ENCODE data around the gene ARHGAP10. TPM values are rescaled to one million over a fixed set of nuclear protein-coding genes. Genes with fewer than 3 reads are reported as not detected.

Gene ARHGAP10
- total and polyA plus RNA-seq, 2 donors (not counting 1 experiment from before 2014, with no cell fraction given), result 0.10 to 0.34 TPM

DNA sequence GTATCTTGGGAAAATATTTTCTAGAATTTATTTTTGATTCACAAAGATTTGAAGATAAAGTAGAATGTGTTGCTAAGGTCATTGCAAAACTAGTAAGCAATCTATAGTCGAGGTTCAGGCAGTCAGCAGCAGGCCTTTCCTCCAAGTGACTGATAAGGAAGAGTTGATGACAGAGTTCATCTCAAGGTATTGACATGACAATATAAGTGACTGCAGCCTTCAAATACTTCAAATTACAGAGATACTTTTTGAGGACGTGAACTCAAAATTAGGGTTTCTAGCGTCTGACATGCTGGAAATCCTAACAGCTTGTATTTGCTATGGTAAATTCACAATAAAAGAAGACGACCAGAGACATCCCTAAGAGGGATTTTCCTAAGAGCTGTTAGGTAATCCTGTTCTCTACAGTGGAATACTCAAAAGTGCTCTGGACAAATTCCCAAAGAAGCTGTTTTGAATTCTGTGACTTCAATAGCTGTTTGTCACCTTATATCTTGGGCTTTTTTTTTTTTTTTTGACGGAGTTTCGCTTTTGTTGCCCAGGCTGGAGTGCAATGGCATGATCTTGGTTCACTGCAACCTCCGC, 7.4 kb downstream of the ARHGAP10 start:
- H3K27me3 ChIP-seq (replicated peaks in 1 of 4; ENCODE audit: control extremely low read depth in 1 of 4, control insufficient read depth in 3 of 4, insufficient read depth in 4 of 4, low read length in 3 of 4), result peaks cover 0 to 12% (median 8%) of the 10 kb centered on the region in 4 experiments
- ATAC-seq (ENCODE audit: low read depth) (no peak), DNase-seq (no peak)
- WGBS (ENCODE audit: insufficient coverage), result 100% methylated on average over 4 of the region's 7 CpGs
- H3K9me3 ChIP-seq (ENCODE audit: control extremely low read depth in 1 of 3, control insufficient read depth in 2 of 3, insufficient read depth in 1 of 3, low read length in 2 of 3), result no peaks in the 10 kb centered on the region
- no peaks in the 10 kb centered on the region for H3K36me3 ChIP-seq (replicated peaks in 1 of 2; ENCODE audit: control extremely low read depth in 1 of 2, control insufficient read depth in 1 of 2, extremely low read depth in 1 of 2, insufficient read depth in 2 of 2, low read length in 1 of 2)
- Mint-ChIP-seq H3K9me3 (ENCODE audit: insufficient read depth) (no peaks in the 10 kb centered on the region), H3K4me1 (no peaks in the 10 kb centered on the region), H3K27me3 (peaks cover 23% of the 10 kb centered on the region), H3K27ac (no peak overlapping the region), H3K4me3 (no peak overlapping the region)
- H3K79me2 ChIP-seq (ENCODE audit: control insufficient read depth, insufficient read depth, low read length), result no peaks in the 10 kb centered on the region
- no peak overlapping the region for H3K4me3 ChIP-seq (ENCODE audit: control extremely low read depth in 1 of 5, extremely low read depth in 1 of 5, insufficient read depth in 1 of 5, low read depth in 2 of 5, low read length in 4 of 5)
- POLR2A ChIA-PET, result no interaction called here
- H3K9ac ChIP-seq (ENCODE audit: low read length), result no peak overlapping the region
- no peak overlapping the region for H3K4me2 ChIP-seq (replicated peaks; ENCODE audit: low read depth, low read length, poor library complexity, severe bottlenecking)
- intact Hi-C loops (cut with micrococcal nuclease), result no loop called here
- CTCF ChIA-PET, result interaction anchor here (0.7 kb wide), 1 partner anchor 34 kb away, joined by 3 read pairs; no protein-coding TSS in a partner anchor
- H3K4me1 ChIP-seq (ENCODE audit: control insufficient read depth in 2 of 2, insufficient read depth in 2 of 2, low read length in 2 of 2), result no peaks in the 10 kb centered on the region
- H2AFZ ChIP-seq (ENCODE audit: insufficient read depth, low read depth, low read length, poor library complexity, severe bottlenecking), result no peak overlapping the region
- TF ChIP-seq CTCF (IDR thresholded peaks at IDR 0.05) (no peak), EZH2 (IDR thresholded peaks at IDR 0.05; ENCODE audit: borderline replicate concordance, insufficient read depth, low read depth, low read length, poor library complexity, severe bottlenecking) (no peak)
- H3K27ac ChIP-seq (ENCODE audit: low read length in 2 of 2), result no peak overlapping the region
- H4K20me1 ChIP-seq (ENCODE audit: control insufficient read depth, insufficient read depth, low read length, poor library complexity, severe bottlenecking), result no peaks in the 10 kb centered on the region

DNA sequence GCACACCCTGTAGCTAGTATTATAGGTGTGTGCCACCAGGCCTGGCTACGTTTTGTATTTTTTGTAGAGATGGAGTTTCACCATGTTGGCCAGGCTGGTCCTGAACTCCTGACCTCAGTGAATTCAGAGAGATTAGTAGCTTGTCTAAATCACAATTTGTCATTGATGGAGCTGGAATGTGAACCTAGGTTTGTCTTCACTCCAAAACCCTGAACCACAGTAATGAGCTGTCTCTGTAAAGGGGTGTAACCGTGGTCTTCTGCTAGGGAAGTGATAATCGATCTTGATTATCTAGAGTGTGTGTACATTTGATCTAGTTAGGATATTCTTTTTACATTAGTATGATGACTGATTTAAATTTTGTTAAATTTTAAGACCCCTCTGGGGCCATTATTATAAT, 8.3 kb downstream of the ARHGAP10 start:
- POLR2A ChIA-PET, result no interaction called here

More for the DNA sequence above, 8.3 kb downstream of the ARHGAP10 start:
- CTCF ChIA-PET, result interaction anchor here (0.7 kb wide), 1 partner anchor 35 kb away, joined by 3 read pairs; no protein-coding TSS in a partner anchor
- Histone ChIP-seq H4K20me1 (ENCODE audit: control insufficient read depth, insufficient read depth, low read length, poor library complexity, severe bottlenecking) (no peaks in the 10 kb centered on the region), H3K27me3 (replicated peaks in 1 of 4; ENCODE audit: control extremely low read depth in 1 of 4, control insufficient read depth in 3 of 4, insufficient read depth in 4 of 4, low read length in 3 of 4) (peaks cover 0 to 10% (median 4%) of the 10 kb centered on the region in 4 experiments), H3K4me1 (ENCODE audit: control insufficient read depth in 2 of 2, insufficient read depth in 2 of 2, low read length in 2 of 2) (no peaks in the 10 kb centered on the region), H2AFZ (ENCODE audit: insufficient read depth, low read depth, low read length, poor library complexity, severe bottlenecking) (no peak overlapping the region), H3K79me2 (ENCODE audit: control insufficient read depth, insufficient read depth, low read length) (no peaks in the 10 kb centered on the region), H3K9me3 (ENCODE audit: control extremely low read depth in 1 of 3, control insufficient read depth in 2 of 3, insufficient read depth in 1 of 3, low read length in 2 of 3) (no peaks in the 10 kb centered on the region), H3K9ac (ENCODE audit: low read length) (no peak overlapping the region), H3K4me3 (ENCODE audit: control extremely low read depth in 1 of 5, extremely low read depth in 1 of 5, insufficient read depth in 1 of 5, low read depth in 2 of 5, low read length in 4 of 5) (no peak overlapping the region), H3K4me2 (replicated peaks; ENCODE audit: low read depth, low read length, poor library complexity, severe bottlenecking) (no peak overlapping the region), H3K36me3 (replicated peaks in 1 of 2; ENCODE audit: control extremely low read depth in 1 of 2, control insufficient read depth in 1 of 2, extremely low read depth in 1 of 2, insufficient read depth in 2 of 2, low read length in 1 of 2) (no peaks in the 10 kb centered on the region), H3K27ac (ENCODE audit: low read length in 2 of 2) (no peak overlapping the region)
- Mint-ChIP-seq H3K27me3 (peaks cover 15% of the 10 kb centered on the region), H3K27ac (no peak overlapping the region), H3K9me3 (ENCODE audit: insufficient read depth) (no peaks in the 10 kb centered on the region), H3K4me1 (no peaks in the 10 kb centered on the region), H3K4me3 (no peak overlapping the region)
- ATAC-seq (ENCODE audit: low read depth) (no peak), DNase-seq (no peak)
- TF ChIP-seq EZH2 (IDR thresholded peaks at IDR 0.05; ENCODE audit: borderline replicate concordance, insufficient read depth, low read depth, low read length, poor library complexity, severe bottlenecking), result no peak
- TF ChIP-seq CTCF (IDR thresholded peaks at IDR 0.05), result no peak
- intact Hi-C loops (cut with micrococcal nuclease), result no loop called here
- no CpG with 5 or more reads among the region's 3 CpGs for WGBS (ENCODE audit: insufficient coverage)

All from B cell (primary cell).